Astrocyte (in vitro differentiated cells and primary cell): ENCODE measurements around the gene RECK.

Experiments used
- EZH2 ChIP-seq: IDR thresholded peaks from 2 replicates; pipeline ENCODE4 v1.6.1; 2012; ENCODE audit warnings: mild to moderate bottlenecking, low read length, inconsistent platforms; ENCODE audit not compliant: insufficient read depth
- TF ChIP-seq, protein P1 (sequence below): IDR thresholded peaks from 2 replicates; pipeline ENCODE4 v1.5.1; 2011; ENCODE audit warnings: low read depth, mild to moderate bottlenecking, inconsistent platforms, low read length, moderate library complexity; ENCODE audit not compliant: insufficient read depth

DNA sequence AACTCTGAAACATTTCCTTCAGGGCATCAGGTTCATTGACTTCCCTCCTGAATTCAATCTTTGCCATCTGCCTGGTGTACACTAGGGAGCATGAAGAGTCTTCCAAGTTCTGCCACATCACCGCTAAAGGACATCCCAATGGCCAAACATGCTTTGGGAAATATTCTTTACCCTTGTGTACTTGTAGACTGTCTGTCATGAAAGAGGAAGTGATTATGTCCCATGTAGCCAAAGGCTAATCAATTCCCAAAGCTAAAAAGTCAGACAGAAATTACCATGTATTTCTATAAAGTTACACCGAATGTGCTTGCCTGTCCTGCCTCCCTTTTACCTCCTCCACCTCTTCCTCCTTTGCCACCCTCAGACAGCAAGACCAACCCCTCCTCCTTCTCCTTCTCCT, 28.9 kb upstream of the RECK start:
- TF ChIP-seq, protein P1, sequence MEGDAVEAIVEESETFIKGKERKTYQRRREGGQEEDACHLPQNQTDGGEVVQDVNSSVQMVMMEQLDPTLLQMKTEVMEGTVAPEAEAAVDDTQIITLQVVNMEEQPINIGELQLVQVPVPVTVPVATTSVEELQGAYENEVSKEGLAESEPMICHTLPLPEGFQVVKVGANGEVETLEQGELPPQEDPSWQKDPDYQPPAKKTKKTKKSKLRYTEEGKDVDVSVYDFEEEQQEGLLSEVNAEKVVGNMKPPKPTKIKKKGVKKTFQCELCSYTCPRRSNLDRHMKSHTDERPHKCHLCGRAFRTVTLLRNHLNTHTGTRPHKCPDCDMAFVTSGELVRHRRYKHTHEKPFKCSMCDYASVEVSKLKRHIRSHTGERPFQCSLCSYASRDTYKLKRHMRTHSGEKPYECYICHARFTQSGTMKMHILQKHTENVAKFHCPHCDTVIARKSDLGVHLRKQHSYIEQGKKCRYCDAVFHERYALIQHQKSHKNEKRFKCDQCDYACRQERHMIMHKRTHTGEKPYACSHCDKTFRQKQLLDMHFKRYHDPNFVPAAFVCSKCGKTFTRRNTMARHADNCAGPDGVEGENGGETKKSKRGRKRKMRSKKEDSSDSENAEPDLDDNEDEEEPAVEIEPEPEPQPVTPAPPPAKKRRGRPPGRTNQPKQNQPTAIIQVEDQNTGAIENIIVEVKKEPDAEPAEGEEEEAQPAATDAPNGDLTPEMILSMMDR = no peak
- no peak for TF ChIP-seq EZH2
